Ishikawa (cell line): Measurements from ENCODE around the gene CTNNA3.

Experiments used
- CEBPB ChIP-seq: IDR thresholded peaks from 2 replicates; pipeline ENCODE4 v1.6.1; 2012
- CREB1 ChIP-seq: IDR thresholded peaks from 2 replicates; pipeline ENCODE4 v1.6.1; 2012; ENCODE audit warnings: low read depth
- EGR1 ChIP-seq: IDR thresholded peaks from 2 replicates; pipeline ENCODE4 v1.6.1; 2012
- EP300 ChIP-seq: IDR thresholded peaks from 2 replicates; pipeline ENCODE4 v1.6.1; 2012; ENCODE audit warnings: borderline replicate concordance
- FOXM1 ChIP-seq: IDR thresholded peaks from 2 replicates; pipeline ENCODE4 v1.6.1; 2012; ENCODE audit warnings: low read depth, borderline replicate concordance
- NFIC ChIP-seq: IDR thresholded peaks from 2 replicates; pipeline ENCODE4 v1.6.1; 2012
- RAD21 ChIP-seq: IDR thresholded peaks from 2 replicates; pipeline ENCODE4 v1.6.1; 2012; ENCODE audit warnings: low read depth
- TAF1 ChIP-seq: IDR thresholded peaks from 2 replicates; pipeline ENCODE4 v1.6.1; 2012; ENCODE audit warnings: low read depth, mild to moderate bottlenecking
- TCF12 ChIP-seq: IDR thresholded peaks from 2 replicates; pipeline ENCODE4 v1.6.1; 2012; ENCODE audit warnings: low read depth
- TEAD4 ChIP-seq: IDR thresholded peaks from 2 replicates; pipeline ENCODE4 v1.6.1; 2012
- YY1 ChIP-seq: IDR thresholded peaks from 2 replicates; pipeline ENCODE4 v1.6.1; 2012; ENCODE audit warnings: low read depth
- ZBTB7A ChIP-seq: IDR thresholded peaks from 2 replicates; pipeline ENCODE4 v1.6.1; 2012; ENCODE audit warnings: low read depth
- TF ChIP-seq, protein P1 (sequence below): IDR thresholded peaks from 2 replicates; pipeline ENCODE4 v1.6.1; 2012; ENCODE audit warnings: low read depth, mild to moderate bottlenecking
- TF ChIP-seq, protein P2 (sequence below): IDR thresholded peaks from 2 replicates; pipeline ENCODE4 v1.6.1; 2012
- TF ChIP-seq, protein P3 (sequence below): IDR thresholded peaks from 2 replicates; pipeline ENCODE4 v1.6.1; 2012

CTNNA3 gene

DNA sequence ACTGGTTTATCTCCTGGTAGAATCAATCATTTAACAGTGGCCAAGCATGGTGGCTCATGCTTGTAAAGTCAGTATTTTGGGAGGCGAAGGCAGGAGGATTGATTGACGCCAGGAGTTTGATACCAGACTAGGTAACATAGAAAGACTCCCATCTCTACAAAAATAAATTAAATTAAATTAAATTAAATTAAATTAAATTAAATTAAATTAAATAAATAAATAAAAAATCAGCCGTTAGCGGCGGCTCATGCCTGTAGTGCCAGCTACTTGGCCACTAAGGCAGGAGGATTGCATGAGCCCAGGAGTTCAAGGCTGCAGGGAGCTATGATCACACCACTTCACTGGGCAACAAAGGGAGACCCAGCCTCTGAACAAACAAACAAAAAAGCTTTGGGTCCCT lies 427.8 kb downstream of the CTNNA3 start:
- TF ChIP-seq CREB1 = no peak
- no peak for TF ChIP-seq TCF12
- TF ChIP-seq, protein P1, sequence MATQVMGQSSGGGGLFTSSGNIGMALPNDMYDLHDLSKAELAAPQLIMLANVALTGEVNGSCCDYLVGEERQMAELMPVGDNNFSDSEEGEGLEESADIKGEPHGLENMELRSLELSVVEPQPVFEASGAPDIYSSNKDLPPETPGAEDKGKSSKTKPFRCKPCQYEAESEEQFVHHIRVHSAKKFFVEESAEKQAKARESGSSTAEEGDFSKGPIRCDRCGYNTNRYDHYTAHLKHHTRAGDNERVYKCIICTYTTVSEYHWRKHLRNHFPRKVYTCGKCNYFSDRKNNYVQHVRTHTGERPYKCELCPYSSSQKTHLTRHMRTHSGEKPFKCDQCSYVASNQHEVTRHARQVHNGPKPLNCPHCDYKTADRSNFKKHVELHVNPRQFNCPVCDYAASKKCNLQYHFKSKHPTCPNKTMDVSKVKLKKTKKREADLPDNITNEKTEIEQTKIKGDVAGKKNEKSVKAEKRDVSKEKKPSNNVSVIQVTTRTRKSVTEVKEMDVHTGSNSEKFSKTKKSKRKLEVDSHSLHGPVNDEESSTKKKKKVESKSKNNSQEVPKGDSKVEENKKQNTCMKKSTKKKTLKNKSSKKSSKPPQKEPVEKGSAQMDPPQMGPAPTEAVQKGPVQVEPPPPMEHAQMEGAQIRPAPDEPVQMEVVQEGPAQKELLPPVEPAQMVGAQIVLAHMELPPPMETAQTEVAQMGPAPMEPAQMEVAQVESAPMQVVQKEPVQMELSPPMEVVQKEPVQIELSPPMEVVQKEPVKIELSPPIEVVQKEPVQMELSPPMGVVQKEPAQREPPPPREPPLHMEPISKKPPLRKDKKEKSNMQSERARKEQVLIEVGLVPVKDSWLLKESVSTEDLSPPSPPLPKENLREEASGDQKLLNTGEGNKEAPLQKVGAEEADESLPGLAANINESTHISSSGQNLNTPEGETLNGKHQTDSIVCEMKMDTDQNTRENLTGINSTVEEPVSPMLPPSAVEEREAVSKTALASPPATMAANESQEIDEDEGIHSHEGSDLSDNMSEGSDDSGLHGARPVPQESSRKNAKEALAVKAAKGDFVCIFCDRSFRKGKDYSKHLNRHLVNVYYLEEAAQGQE = no peak
- TF ChIP-seq, protein P2, sequence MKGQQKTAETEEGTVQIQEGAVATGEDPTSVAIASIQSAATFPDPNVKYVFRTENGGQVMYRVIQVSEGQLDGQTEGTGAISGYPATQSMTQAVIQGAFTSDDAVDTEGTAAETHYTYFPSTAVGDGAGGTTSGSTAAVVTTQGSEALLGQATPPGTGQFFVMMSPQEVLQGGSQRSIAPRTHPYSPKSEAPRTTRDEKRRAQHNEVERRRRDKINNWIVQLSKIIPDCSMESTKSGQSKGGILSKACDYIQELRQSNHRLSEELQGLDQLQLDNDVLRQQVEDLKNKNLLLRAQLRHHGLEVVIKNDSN = no peak
- TF ChIP-seq, protein P3, sequence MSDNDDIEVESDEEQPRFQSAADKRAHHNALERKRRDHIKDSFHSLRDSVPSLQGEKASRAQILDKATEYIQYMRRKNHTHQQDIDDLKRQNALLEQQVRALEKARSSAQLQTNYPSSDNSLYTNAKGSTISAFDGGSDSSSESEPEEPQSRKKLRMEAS = no peak
- no peak for TF ChIP-seq ZBTB7A
- no peak for TF ChIP-seq CEBPB
- no peak for TF ChIP-seq FOXM1
- TF ChIP-seq EP300 = no peak
- TF ChIP-seq RAD21 = no peak
- no peak for TF ChIP-seq EGR1
- TF ChIP-seq TAF1 = no peak
- no peak for TF ChIP-seq NFIC
- TF ChIP-seq TEAD4 = no peak
- TF ChIP-seq YY1 = no peak

DNA sequence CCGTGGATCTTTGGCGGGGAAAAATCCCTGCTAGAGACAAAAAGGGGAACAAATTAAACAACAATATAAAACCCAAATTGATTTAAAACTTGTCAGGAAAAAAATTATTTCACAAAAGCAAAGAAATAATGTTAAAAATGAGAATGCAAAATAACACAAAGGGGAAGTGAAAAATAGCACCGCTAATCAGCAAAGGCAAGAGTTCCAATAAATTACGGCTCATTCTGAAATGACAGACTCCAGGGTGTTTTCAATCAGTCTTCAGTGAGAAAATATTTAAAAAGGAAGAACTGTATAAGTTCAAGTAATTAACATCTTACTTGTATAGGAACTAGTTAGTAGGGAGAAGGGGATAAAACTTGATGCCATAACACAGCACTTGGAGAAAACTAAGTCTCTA lies 433.3 kb downstream of the CTNNA3 start:
- no peak for TF ChIP-seq TAF1
- no peak for TF ChIP-seq NFIC
- TF ChIP-seq, protein P3 = no peak
- TF ChIP-seq RAD21 = no peak
- TF ChIP-seq, protein P1 = no peak
- TF ChIP-seq, protein P2 = no peak

DNA sequence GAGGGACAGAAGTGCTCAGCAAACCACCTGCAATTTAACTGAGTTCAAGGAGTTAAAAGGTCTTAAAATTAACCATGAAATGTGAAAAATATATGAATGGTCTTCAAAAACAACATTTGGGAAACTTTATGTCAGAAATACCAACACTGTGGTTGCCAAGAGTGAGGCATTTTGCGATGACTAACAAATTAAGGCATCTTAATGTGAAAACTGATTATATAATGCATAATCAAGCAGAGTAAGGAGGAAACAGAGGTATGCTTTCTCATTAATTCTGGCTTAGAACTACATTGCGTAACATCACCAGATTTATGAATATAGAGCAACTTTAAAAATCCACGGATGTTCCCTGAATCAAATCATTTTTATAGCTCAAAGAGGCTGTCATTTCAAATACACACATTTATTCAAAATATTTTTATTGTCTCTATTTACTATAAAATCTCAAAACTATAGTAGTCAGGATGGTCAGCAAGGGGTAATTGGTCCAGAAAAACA lies 434.6 kb downstream of the CTNNA3 start:
- TF ChIP-seq YY1 (no peak), RAD21 (no peak), FOXM1 (no peak), CEBPB (peak; percentile 41; the same call in 1 of the 2 replicates)
- TF ChIP-seq, protein P3 = no peak

DNA sequence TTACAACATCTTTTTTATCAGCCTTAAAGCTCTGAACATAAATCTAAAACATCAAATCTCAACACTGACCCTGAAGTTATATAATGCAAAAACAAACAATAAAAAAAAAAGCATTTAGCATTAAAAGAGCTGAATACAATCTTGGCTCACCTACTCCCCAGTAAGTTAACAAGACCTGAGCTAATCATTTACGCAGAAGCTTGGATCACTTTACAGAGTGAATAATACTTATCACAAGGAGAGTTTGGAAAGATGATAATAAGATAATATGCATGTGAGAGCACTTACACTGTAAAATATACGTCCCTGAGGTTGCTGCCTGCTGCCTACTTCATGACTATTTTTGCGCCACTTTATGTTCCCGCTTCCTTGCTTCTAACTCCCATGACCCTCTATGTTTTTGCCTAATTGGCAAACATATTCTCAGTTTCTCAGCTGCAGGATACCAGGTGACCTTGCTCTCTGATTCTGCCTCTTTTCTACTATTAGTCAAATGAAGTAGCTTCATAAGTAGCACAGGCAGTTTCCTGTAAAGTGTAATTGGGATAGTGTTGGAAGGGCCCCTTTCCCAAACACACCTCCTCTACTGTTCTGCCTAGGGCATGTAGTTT lies 436.6 kb downstream of the CTNNA3 start:
- TF ChIP-seq, protein P1 = no peak
- no peak for TF ChIP-seq FOXM1
- TF ChIP-seq CREB1 = no peak
- no peak for TF ChIP-seq TAF1
- no peak for TF ChIP-seq EP300
- no peak for TF ChIP-seq EGR1
